HFF-Myc (cell line): ENCODE data around the gene BRD7.

ENCODE experiments used
- DNase-seq: peaks from one replicate; pipeline ENCODE4 v3.0.0-alpha.2; 2011; ENCODE audit warnings: low read depth; ENCODE audit errors: extremely low read depth
- H3K4me3 ChIP-seq: replicated peaks from 2 replicates; pipeline ENCODE4 v1.5.1; 2011; ENCODE audit warnings: low read depth, mild to moderate bottlenecking, control low read depth, low read length
- TF ChIP-seq, protein P1 (sequence below): IDR thresholded peaks from 2 replicates; pipeline ENCODE4 v1.5.1; 2012; ENCODE audit warnings: mild to moderate bottlenecking, low read depth, low read length, control low read depth; ENCODE audit errors: missing control alignments

The BRD7 gene

DNA sequence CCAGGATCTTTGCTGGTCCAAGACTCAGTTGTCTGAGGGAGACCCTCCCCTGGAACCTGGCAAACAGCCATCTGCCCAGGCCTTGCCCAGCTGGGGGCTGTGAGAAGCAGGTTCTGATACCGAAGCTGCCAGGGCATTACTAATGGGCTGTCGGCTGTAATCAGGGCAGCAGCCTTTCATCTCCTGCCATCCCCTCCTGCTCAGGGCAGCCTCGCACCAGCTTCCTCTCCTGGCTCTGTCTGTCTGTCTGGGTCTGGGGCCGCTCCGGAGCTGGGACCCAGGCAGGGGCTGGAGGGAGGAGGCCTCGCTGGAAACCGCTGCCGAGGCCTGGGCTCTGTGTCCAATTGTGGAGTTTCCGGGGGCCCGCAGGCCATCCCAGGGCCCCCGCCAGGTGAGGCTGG is 21.6 kb upstream of the BRD7 start:
- no peak overlapping the region for H3K4me3 ChIP-seq
- TF ChIP-seq, protein P1, sequence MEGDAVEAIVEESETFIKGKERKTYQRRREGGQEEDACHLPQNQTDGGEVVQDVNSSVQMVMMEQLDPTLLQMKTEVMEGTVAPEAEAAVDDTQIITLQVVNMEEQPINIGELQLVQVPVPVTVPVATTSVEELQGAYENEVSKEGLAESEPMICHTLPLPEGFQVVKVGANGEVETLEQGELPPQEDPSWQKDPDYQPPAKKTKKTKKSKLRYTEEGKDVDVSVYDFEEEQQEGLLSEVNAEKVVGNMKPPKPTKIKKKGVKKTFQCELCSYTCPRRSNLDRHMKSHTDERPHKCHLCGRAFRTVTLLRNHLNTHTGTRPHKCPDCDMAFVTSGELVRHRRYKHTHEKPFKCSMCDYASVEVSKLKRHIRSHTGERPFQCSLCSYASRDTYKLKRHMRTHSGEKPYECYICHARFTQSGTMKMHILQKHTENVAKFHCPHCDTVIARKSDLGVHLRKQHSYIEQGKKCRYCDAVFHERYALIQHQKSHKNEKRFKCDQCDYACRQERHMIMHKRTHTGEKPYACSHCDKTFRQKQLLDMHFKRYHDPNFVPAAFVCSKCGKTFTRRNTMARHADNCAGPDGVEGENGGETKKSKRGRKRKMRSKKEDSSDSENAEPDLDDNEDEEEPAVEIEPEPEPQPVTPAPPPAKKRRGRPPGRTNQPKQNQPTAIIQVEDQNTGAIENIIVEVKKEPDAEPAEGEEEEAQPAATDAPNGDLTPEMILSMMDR = no peak
- no peak for DNase-seq

DNA sequence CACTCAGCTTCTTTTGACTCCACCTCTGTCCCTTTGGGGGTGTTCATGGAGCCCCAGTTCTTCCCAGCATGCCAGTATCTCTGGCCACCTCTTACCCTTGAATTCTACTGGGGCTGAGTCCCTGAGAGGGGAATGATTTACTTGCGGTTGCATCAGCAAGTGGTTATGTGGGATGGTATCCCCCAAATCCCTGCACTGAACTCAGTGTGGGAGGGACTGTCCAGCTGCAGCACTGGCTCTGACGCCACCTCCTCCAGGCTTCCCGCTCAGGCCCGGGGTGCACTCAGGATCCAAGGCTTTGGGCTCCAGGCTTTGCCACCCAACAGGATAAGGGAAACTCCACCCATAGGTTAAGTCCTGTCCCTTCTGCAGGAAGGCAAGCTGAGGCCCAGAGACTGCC is 21.1 kb upstream of the BRD7 start:
- TF ChIP-seq, protein P1 = no peak
- no peak for DNase-seq
- no peak overlapping the region for H3K4me3 ChIP-seq

DNA sequence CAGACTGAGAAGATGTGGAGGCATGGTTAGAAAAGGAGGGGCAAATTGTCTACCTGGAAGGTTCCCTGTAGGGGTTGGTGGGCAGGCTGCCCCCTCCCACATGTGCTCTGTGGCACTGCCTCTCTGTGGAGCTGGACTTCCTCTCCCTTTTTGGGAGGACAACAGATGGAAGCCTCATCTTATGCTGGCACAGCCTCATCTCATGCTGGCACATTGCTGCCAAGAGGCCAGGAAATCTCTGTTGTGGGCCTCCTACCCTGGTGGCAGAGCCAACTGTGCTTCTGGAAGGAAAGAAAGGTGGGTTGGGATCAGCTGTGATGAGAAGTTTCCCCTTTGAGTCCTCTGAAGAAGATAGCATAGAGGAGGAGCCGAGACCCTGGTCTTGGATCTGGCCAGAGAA is 19.7 kb upstream of the BRD7 start:
- H3K4me3 ChIP-seq = no peak overlapping the region
- TF ChIP-seq, protein P1 = no peak
- DNase-seq = no peak

DNA sequence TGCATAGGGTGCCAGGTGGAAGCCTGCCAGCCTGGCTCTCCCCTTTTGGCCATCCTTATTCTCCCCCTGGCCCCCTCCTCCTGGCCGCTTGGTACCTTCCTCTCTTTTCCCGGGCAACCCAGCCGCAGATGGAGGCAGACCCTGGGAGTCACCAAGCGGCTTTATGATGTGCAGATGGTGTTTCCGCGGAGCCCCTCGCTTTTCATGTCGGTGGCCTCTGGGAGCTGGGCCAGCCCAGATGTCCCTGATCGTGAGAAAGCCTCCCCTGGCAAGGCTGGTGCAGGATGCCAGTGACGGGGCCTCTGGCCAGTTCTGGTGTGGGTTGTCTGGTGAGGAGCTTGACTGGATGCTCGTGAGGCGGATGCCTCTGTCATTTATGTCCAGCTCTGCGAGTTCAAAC is 18.0 kb upstream of the BRD7 start:
- TF ChIP-seq, protein P1 = no peak
- DNase-seq = no peak
- no peak overlapping the region for H3K4me3 ChIP-seq

DNA sequence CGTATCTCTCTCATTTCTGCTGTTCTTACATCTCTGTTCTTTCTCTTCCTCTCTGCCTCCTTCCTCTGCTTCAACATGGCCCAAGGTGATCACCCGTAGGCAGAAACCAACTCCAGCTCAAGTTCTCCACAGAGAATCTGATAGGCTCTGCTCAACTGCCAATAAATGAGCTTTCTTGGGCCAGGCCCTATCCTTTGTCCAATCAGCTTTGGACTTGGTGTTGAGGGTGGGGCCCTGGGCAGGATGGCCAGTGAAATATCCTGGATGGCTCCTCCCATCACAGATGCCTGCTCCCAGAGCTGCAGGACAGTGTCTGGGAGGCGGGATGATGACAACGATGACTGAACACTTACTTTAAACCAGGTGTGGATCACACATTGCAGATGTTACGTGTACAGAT is 17.4 kb upstream of the BRD7 start:
- H3K4me3 ChIP-seq = no peak overlapping the region
- DNase-seq = no peak
- TF ChIP-seq, protein P1 = no peak

DNA sequence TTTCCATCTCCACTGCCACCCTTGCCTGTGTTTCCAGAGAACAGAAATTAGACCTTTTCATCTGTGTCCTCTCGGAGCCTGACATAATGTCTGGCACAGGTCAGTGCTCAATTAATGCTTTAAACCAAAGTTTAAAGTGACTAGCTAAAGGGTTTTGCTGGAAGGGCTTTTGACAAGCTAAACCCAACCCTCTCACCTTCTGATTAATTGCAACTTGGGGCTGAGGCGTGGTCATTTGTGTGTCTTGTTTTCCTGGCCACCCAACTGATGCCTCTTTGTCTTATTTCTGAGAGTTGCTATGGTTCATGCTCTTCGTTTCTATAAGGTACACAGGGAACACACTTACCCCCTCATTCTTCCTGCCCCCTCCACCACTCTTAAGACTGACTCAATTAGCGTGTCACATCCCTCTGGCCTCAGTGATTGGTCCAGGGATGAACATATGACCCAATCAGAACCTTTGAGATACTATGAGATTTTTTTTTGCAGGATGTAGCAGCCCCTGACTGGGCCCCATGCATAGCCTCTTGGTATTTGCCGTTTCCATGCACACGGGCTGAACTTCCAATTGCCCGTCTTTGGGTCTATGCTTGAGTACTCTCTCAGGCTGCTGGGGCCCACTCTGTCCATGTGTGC is 15.8 kb upstream of the BRD7 start:
- no peak overlapping the region for H3K4me3 ChIP-seq
- TF ChIP-seq, protein P1 = no peak
- no peak for DNase-seq
